Stimulated activated CD8-positive, alpha-beta memory T cell treated with anti-CD3 and anti-CD28 coated beads, Interleukin-7, amount 100 ng/mL, for 24 hours (primary cell): ENCODE measurements around the gene CPN1.

Experiments used
- DNase-seq: peaks from one replicate; pipeline ENCODE4 v3.0.0-alpha.2; 2020; ENCODE audit warnings: low read depth

CPN1 gene

DNA sequence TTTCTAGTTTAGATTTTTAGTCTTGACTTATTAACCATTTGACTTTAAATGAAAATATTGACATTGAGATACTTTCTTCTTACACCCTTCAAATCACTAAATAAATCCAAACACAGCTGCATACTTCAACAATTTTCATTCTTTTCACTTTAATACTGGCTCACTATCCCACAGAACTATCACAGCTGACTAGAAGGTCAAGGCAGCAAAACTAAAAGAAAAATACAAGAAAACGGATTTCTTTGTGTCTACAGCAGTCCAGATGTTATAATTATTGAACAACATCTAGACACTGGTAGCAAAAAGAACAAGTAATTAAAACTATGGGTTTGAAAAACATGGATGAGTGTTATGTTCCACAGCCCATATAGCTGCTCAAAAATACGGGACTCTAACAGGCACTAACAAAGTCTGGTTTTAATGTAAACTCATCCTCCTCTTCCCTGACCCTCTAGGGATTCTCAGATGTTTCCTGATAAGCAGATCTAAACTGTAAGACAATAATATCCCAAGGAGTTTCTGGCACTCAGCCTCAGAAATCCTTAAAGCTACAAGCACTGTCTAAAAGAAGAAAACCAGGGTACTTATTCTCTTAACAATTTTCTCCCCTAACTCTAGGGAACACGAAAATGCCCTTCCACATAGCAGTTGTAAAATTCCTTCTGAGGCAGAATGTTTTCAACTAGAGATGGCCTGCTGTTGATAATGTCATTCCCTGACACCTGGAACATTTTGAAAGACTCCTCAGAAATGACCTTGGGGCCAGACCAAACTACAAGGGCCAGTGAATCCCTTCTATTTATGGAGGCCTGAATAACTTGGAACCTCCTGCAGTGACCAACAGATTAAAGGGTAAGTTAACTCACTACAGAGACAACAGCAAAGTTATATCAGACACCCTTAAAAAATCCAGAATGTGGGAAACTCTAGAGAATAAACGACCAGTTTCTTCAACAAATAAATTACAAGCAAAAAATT, 84.7 kb downstream of the CPN1 start:
- DNase-seq = no peak

DNA sequence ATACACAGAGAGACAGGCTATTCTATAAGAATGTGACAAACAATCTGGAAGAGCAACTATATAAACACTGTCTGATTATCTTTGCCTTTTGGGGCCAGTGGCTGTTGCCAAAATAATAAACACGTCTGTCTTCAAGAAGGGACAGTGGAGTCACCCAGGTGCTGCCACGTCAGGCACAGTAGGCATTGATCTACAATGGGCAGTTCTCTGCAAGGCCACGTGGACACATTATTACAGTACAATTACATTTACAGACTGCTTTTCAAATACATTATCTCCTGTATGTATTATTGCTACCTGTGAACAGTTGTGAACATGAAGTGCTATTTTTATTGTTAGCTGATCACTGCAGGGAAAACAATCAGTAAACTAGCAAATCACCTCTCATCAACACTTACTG, 86.0 kb downstream of the CPN1 start:
- no peak for DNase-seq

DNA sequence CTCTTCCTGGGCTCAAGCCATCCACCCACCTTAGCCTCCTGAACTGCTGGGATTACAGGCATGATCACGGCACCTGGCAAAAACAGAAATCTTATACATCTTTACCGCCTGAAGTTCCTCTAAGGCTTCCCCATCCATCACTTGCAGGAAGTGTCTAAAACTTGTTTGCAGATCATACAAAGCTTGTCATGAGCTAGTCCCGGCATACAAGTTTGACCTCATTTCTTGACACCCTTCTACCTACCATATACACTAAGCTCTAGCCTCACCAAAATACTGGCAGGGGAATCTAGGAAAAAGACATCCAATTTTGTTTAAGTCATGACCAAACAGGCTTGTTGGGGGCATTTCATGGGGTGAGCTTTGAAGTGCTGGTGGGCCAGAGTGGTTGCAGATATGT, 86.4 kb downstream of the CPN1 start:
- DNase-seq = no peak

DNA sequence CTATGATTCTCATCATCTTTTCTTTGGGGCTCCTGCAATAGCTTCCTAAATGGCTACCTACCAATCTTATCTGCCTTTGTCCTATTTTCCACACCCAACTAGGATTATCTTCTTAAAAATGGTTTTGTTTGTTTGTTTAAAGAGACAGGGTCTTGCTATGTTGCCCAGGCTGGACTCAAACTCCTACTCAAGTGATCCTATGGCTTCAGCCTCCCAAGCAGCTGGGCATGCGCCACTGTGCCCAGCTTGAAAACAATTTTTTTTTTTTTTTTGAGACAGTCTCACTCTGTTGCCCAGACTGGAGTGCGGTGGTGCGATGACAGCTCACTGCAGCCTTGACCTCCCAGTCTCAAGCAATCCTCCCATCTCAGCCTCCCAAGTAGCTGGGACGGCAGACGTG, 86.9 kb downstream of the CPN1 start:
- no peak for DNase-seq

DNA sequence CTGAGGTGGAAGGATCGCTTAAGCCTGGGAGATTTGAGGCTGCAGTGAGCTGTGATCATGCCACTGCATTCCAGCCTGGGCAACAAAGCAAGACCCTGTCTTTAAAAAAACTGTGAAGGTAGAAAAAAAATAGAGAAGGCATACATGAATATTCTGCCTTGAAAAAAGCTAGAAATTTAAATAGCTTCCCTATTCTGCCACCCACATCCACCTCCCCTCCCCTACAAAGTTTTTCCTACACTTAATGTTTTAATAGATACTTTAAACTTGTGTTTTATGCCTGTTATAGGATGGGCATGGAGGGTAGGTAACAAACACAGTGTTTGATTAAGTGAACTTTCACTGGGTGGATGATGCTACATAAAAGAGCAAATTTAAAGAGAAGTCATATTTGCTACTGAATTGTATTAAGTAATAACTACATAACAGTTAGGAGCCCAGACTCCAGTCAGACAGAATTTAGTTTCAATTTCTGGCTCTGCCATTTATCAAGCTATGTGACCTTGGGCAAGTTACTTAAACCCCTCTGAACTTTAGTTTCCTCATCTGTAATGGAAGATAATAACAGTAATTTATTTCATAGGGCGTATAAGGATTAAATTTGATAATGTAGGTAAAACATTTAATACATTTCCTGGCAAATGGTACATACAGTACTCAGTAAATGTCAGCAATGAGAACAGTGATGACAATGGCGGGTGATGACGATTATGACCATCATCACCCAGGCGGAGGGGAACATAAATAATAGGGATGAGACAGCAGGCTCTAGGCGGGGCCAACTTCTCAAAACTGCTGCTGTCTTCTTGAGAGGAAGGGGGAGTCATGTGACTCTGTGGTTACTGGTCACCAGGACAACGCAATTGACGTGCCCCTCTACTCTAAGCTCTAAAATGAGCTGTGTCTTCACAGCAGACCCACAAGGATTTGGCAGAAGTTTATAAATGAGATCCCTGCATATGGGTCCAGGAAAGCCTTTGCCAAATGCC, 87.7 kb downstream of the CPN1 start:
- no peak for DNase-seq
